GM23338 (cell line): ENCODE data around the gene CFAP299. TPM values are rescaled to one million over a fixed set of nuclear protein-coding genes. Genes with fewer than 3 reads are reported as not detected.

Experiments
- ATAC-seq: fragments of 200-7000 bp; cut with Tn5 transposase; 3 replicates; pipeline ENCODE4 v1.9.1; 2020
- DNase-seq: peaks from one replicate; pipeline ENCODE4 v3.0.0-alpha.2; 2015; ENCODE audit warnings: low spot score
- H2AFZ ChIP-seq: fragments of 200-600 bp; sonication (generic); 2 replicates; pipeline ENCODE4 v1.8.0; 2016; ENCODE audit warnings: antibody characterized with exemption, mild to moderate bottlenecking, moderate library complexity
- H3F3A ChIP-seq: fragments of 200-600 bp; sonication (generic); replicated peaks from 2 replicates; pipeline ENCODE4 v1.8.0; 2017; ENCODE audit warnings: antibody characterized with exemption, mixed run types, low read depth
- H3K27ac ChIP-seq: fragments of 200-600 bp; sonication (generic); 2 replicates; pipeline ENCODE4 v1.6.1; 2016; ENCODE audit warnings: low read depth
- H3K27me3 ChIP-seq: fragments of 200-600 bp; sonication (generic); 2 replicates; pipeline ENCODE4 v1.8.0; 2016; ENCODE audit warnings: mild to moderate bottlenecking, mixed run types, moderate library complexity; ENCODE audit not compliant: insufficient read depth
- H3K36me3 ChIP-seq: fragments of 200-600 bp; sonication (generic); 2 replicates; pipeline ENCODE4 v1.8.0; 2016; ENCODE audit warnings: mild to moderate bottlenecking; ENCODE audit not compliant: insufficient read depth
- H3K4me1 ChIP-seq: fragments of 200-600 bp; sonication (generic); 2 replicates; pipeline ENCODE4 v1.8.0; 2016; ENCODE audit warnings: mild to moderate bottlenecking, moderate library complexity; ENCODE audit not compliant: insufficient read depth
- H3K4me2 ChIP-seq: fragments of 200-600 bp; sonication (generic); 2 replicates; pipeline ENCODE4 v1.7.1; 2017; ENCODE audit warnings: mixed run types
- H3K4me3 ChIP-seq: fragments of 200-600 bp; sonication (generic); 2 replicates; pipeline ENCODE4 v1.6.1; 2016; ENCODE audit warnings: mixed run types
- H3K79me2 ChIP-seq: fragments of 200-600 bp; sonication (generic); replicated peaks from 2 replicates; pipeline ENCODE4 v1.8.0; 2017; ENCODE audit warnings: mild to moderate bottlenecking; ENCODE audit not compliant: insufficient read depth
- H3K9me2 ChIP-seq: fragments of 200-600 bp; sonication (generic); 2 replicates; pipeline ENCODE4 v1.8.0; 2017; ENCODE audit not compliant: insufficient read depth
- H4K20me1 ChIP-seq: fragments of 200-600 bp; sonication (generic); replicated peaks from 2 replicates; pipeline ENCODE4 v1.8.0; 2017; ENCODE audit warnings: mild to moderate bottlenecking; ENCODE audit not compliant: insufficient read depth
- H3K27ac Mint-ChIP-seq: 2 replicates; pipeline ENCODE4 v1.8.0; 2020; ENCODE audit warnings: inconsistent platforms, mild to moderate bottlenecking, moderate library complexity, mixed read lengths
- H3K27me3 Mint-ChIP-seq: 3 replicates; pipeline ENCODE4 v1.8.0; 2022; ENCODE audit warnings: low read depth, mild to moderate bottlenecking, moderate library complexity, mixed read lengths, inconsistent platforms; ENCODE audit not compliant: insufficient read depth, poor library complexity
- H3K36me3 Mint-ChIP-seq: 3 replicates; pipeline ENCODE4 v1.8.0; 2021; ENCODE audit warnings: low read depth, mild to moderate bottlenecking, inconsistent platforms, moderate library complexity, mixed read lengths
- H3K4me1 Mint-ChIP-seq: 3 replicates; pipeline ENCODE4 v1.8.0; 2020; ENCODE audit warnings: mild to moderate bottlenecking, inconsistent platforms, mixed read lengths
- H3K4me3 Mint-ChIP-seq: 3 replicates; pipeline ENCODE4 v1.8.0; 2021; ENCODE audit warnings: moderate library complexity, mild to moderate bottlenecking, inconsistent platforms, mixed read lengths
- H3K9me3 Mint-ChIP-seq: 3 replicates; pipeline ENCODE4 v1.8.0; 2020; ENCODE audit warnings: moderate library complexity, mild to moderate bottlenecking, inconsistent platforms, mixed read lengths
- CREB1 ChIP-seq: fragments of 250-450 bp; sonication (Bioruptor Pico); IDR thresholded peaks from 2 replicates; pipeline ENCODE4 v1.5.0; 2020; ENCODE audit warnings: low read depth, mild to moderate bottlenecking, moderate library complexity
- CTCF ChIP-seq, 2 experiments: fragments of 200-600 bp in 1 of 2; sonication (generic) in 1 of 2; conservative IDR thresholded peaks; 2 replicates each; pipeline versions ENCODE4 v1.5.1 to v1.6.1; 2016 to 2017; ENCODE audit warnings: antibody characterized with exemption in 2 of 2, low read depth in 2 of 2, mild to moderate bottlenecking in 2 of 2, moderate library complexity in 1 of 2
- ETS1 ChIP-seq: IDR thresholded peaks from 2 replicates; pipeline ENCODE4 v1.6.1; 2016; ENCODE audit warnings: antibody characterized with exemption
- EZH2 ChIP-seq: fragments of 200-600 bp; sonication (generic); IDR thresholded peaks from one replicate; pipeline ENCODE4 v1.8.0; 2017; ENCODE audit warnings: antibody characterized with exemption, mild to moderate bottlenecking, low read depth; ENCODE audit not compliant: unreplicated experiment
- JUNB ChIP-seq: IDR thresholded peaks from one replicate; pipeline ENCODE4 v1.6.1; 2016; ENCODE audit warnings: antibody characterized with exemption; ENCODE audit not compliant: unreplicated experiment
- POLR2AphosphoS5 ChIP-seq: IDR thresholded peaks from 2 replicates; pipeline ENCODE4 v1.6.1; 2016; ENCODE audit warnings: antibody characterized with exemption, low read depth
- REST ChIP-seq: IDR thresholded peaks from one replicate; pipeline ENCODE4 v1.6.1; 2018; ENCODE audit warnings: antibody characterized with exemption; ENCODE audit not compliant: unreplicated experiment
- ZNF114 ChIP-seq: fragments of 250-450 bp; sonication (Bioruptor Pico); IDR thresholded peaks from 2 replicates; pipeline ENCODE4 v1.5.0; 2020; ENCODE audit warnings: mild to moderate bottlenecking, moderate library complexity
- ZNF331 ChIP-seq: fragments of 250-450 bp; sonication (Bioruptor Pico); IDR thresholded peaks from 2 replicates; pipeline ENCODE4 v1.5.0; 2020; ENCODE audit warnings: low read depth, mild to moderate bottlenecking, moderate library complexity
- ZNF462 ChIP-seq: fragments of 250-450 bp; sonication (Bioruptor Pico); IDR thresholded peaks from 2 replicates; pipeline ENCODE4 v1.5.0; 2020; ENCODE audit warnings: mild to moderate bottlenecking, moderate library complexity
- polyA plus RNA-seq: library from polyadenylated mRNA; unstranded; fragments of >200 nt; fragmentation: Nextera tagmentation; extraction: Ambion mirVana; gene quantifications from 2 replicates; pipeline ENCODE4 v1.2.1, GENCODE V29; 2016
- total RNA-seq: library from RNA; depleted of rRNA; stranded (reverse); fragments of >200 nt; shearing (Covaris generic); gene quantifications from 2 replicates; pipeline ENCODE4 v1.2.3, GENCODE V29; 2014

Gene CFAP299
- total and polyA plus RNA-seq, 2 experiments from 2014 or later, result not detected

- no peak for TF ChIP-seq REST
- TF ChIP-seq JUNB, result no peak
These were observed 129.7 kb downstream of the CFAP299 start (continued) for GRCh38 chr4:80465238-80465637.

GRCh38 chr4:80465736-80466135 is 130.2 kb downstream of the CFAP299 start:
- no peaks in the 10 kb centered on the region for H3F3A ChIP-seq
- H3K4me3 ChIP-seq, result no peak overlapping the region
- no peak overlapping the region for H3K27ac ChIP-seq
- H3K9me3 Mint-ChIP-seq, result no peaks in the 10 kb centered on the region
- no peak overlapping the region; the same call in 1 of the 2 replicates for H3K27ac Mint-ChIP-seq
- no peaks in the 10 kb centered on the region for H3K36me3 Mint-ChIP-seq
- no peaks in the 10 kb centered on the region for H4K20me1 ChIP-seq
- H3K4me3 Mint-ChIP-seq, result no peak overlapping the region
- no peaks in the 10 kb centered on the region for H3K27me3 ChIP-seq
- H2AFZ ChIP-seq, result peak overlapping the region; percentile 12; the same call in 1 of the 2 replicates
- peaks cover 38% of the 10 kb centered on the region for H3K4me1 ChIP-seq
- H3K36me3 ChIP-seq, result no peaks in the 10 kb centered on the region
- peaks cover 40% of the 10 kb centered on the region for H3K4me1 Mint-ChIP-seq
- DNase-seq (no peak), ATAC-seq (no peak)
- no peak overlapping the region for H3K4me2 ChIP-seq
- H3K27me3 Mint-ChIP-seq, result peaks cover 4% of the 10 kb centered on the region
- H3K79me2 ChIP-seq, result no peaks in the 10 kb centered on the region
- H3K9me2 ChIP-seq, result no peaks in the 10 kb centered on the region; the same call in 1 of the 2 replicates
- TF ChIP-seq POLR2AphosphoS5 (no peak), ZNF462 (CRISPR knock-in tag) (no peak), CREB1 (CRISPR knock-in tag) (no peak), ZNF114 (CRISPR knock-in tag) (no peak), CTCF (conservative IDR thresholded peaks at IDR 0.05; ENCODE audit: low read depth in 2 of 2) (no peak), ZNF331 (CRISPR knock-in tag) (no peak), EZH2 (no peak), ETS1 (no peak), JUNB (no peak)
